H1 (cell line): ENCODE data around the gene MPND. TPM values are rescaled to one million over a fixed set of nuclear protein-coding genes. Genes with fewer than 3 reads are reported as not detected.

Experiments
- NANOG ChIP-seq: IDR thresholded peaks from 2 replicates; pipeline ENCODE4 v1.6.1; 2011; ENCODE audit warnings: low read length, low read depth, mild to moderate bottlenecking, inconsistent platforms; ENCODE audit not compliant: insufficient read depth, poor library complexity, severe bottlenecking
- PHF8 ChIP-seq: fragments of 200-600 bp; sonication (generic); conservative IDR thresholded peaks from 2 replicates; pipeline ENCODE4 v1.7.1; 2012; ENCODE audit warnings: low read depth, mild to moderate bottlenecking, inconsistent platforms, low read length, moderate library complexity
- SRF ChIP-seq: IDR thresholded peaks from 2 replicates; pipeline ENCODE4 v1.6.1; 2011; ENCODE audit warnings: mild to moderate bottlenecking, low read depth, low read length, moderate library complexity
- polyA plus RNA-seq, 7 experiments: library from polyadenylated mRNA; depleted of rRNA in 3 of 7; stranded (reverse) in 5 of 7; unstranded in 2 of 7; fragments of >200 nt in 5 of 7; fragments of 200-250 nt in 2 of 7; gene quantifications; 1 replicate in 5 of 7; 2 replicates in 1 of 7; 4 replicates in 1 of 7; pipeline versions ENCODE4 v1.2.1 to v1.2.3, GENCODE V29; 2011 to 2013; ENCODE audit warnings: missing spikeins in 2 of 7, mixed read lengths in 2 of 7
- total RNA-seq: library from RNA; stranded (reverse); fragmentation: NEBNext Ultra II Directional; extraction: Animal tissue kit (Norgen Biotek cat#: 25700); gene quantifications from 2 replicates; pipeline ENCODE4 v1.2.1, GENCODE V29; 2021

Gene MPND
- total and polyA plus RNA-seq, 2 of the 8 experiments (the other 6 are each of a cell fraction or from before 2014, with no cell fraction given): 22.9 to 27.7 TPM

- TF ChIP-seq PHF8: peak; percentile 80
- TF ChIP-seq SRF: no peak
- no peak for TF ChIP-seq NANOG
Observed at GRCh38 chr19:4342615-4343369, 570 bp upstream of the MPND start (continued).
